Stimulated activated CD4-positive, alpha-beta T cell treated with anti-CD3 and anti-CD28 coated beads, TNF-alpha, amount 100 ng/mL, for 48 hours (primary cell): ENCODE measurements around the gene RFX7.

ENCODE experiments used
- DNase-seq, 3 donors: peaks; one replicate each; pipeline ENCODE4 v3.0.0-alpha.2; 2020; ENCODE audit warnings: low read depth in 3 of 3

The RFX7 gene

DNA sequence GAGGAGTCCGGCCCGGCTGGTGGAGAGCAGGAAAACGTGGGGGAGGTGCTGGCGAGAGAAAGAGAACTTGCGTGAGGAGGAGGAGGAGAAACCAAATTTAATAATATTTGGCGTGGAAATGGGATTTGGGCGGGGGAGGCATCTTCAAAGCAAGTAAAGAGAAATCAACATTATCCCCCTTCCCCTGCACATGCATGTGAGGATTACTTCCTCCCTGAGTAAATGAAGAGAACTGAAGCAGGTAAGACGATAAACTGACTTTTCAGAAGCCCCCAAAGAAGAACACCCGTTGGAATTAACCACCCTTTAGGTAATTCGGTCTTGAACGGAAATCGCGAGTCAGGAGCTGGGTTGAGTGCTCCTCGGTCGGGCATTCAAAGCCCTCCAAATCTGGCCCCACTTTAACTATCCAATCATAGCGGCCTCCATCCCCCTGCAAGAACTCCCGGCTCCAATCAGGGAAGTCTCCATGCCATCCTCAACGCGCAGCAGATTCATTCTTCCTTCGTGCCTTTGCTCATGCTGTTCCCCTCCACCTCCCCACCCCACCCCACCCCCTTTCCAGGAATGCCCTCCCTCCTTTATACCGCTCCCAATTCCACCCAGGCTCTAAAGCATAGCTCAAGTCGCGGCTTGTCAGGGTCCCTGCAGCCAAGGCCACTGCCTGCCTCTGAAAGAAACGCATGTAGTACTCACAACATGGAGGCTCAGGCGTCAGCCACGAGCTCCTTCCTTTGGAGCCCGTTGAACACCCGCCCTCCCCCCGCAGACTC lies 545 bp upstream of the RFX7 start:
- peak in 2 of 3 donors; percentile 13 to 20 for DNase-seq

DNA sequence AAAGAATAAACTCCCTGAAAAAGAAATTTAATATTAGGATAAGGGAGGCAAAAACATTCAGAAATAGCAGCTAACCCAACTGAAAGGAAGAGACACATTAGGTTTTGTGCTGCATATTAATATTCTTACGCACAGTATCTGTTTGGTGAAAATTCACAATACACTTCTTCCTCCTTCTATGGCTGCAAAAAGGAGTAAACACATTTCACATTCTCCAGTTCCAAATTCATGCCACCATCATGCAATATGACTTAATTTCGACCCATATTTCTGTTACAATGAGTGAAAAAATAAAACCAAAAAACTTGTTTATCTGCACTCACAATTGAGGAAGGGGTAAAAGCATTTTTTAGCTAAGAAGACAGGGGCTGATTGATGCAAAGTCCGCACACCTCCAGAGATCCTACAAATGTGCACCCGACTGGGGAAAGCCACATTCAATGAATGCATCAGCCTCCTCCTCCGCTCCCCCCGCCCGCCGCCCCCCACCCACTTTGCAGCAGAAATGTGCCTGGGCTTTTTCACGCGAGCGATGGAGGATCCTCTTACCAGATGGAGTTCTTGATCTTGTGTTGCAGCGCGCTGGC lies 1.0 kb downstream of the RFX7 start:
- no peak for DNase-seq

DNA sequence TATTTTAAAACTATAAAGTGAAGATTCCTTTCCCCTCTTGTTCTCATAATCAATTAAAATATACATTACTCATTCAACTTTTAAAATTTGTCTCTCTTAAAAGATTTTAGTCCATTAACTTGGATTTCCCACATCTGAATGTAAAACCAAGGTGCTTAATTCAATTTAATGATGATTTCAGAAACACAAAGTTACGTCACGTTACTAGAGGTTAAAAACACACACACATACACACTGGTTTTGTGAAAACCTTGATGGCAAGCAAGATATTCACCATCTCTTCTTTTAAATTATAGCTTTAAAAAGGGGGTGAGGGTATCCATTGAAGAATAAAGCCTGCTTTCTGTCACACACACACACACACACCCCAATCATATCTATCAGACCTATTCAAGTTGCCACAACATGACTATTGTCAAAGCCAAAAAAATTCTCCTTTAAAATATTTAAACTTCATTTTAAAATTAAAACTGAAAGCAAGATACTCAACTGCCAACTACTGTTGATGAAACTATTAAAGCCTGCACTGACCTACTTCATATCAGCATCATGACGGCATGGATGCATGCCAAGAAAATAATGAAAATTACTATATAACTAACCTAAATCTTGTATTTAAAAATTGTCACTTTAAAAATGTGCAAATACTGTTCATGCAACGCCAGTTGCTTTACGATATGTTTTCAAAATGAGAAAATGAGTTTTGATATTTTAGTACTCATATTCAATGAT lies 2.1 kb downstream of the RFX7 start:
- DNase-seq = no peak

DNA sequence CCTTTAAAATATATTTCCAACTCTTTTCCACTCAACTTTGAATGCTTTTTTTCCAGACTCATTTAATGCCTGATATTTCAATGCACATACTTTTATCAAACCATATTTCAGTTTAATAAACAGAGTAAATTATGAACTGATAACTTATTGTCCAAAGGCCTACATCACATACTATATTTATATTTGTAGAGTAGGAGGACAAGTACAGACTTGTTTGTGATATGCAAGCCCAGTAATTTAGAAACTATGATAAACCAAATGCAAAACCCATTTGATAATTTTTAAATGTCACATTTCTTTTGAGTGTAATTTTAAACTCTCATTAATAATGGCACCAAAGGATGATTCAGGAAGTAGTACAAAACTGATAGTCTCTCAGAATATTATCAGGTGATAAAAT lies 3.3 kb downstream of the RFX7 start:
- no peak for DNase-seq

DNA sequence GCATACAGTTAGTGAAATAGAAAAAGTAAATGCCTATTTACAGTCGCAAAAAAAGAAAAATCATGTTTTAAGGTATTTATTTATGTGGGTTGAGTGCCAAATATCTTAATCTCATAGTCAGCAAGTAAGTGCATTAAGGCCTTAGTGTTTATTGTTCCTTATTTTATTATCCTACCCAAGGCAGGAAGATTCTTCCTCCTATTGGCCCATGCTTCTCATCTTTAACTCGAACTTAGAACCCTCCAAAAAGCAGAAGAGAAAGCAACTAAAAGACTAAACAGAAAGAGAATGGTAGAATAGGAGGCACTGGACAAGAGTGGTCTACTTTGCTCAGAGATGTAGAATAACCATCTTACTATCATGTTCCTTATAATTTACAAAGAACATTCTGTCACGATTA lies 7.5 kb downstream of the RFX7 start:
- DNase-seq = no peak

DNA sequence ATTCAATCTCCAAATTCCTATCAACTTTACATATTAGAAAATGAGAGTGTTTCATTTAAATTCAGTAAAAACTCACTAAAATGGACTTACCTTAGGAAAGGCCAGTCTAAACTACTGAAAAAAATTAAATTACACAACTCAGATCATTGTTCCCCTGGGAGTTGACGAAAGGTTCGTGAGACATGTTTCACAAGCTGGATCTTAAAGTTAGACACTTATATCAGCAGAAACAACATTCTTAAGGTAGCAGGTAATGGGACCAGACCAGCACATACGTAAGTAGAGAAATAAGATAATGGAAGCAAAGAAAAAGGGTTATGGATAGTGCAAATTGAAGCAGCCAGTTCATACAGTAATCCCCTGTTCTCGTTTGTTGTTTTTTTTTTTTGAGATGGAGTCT lies 8.9 kb downstream of the RFX7 start:
- DNase-seq = no peak

DNA sequence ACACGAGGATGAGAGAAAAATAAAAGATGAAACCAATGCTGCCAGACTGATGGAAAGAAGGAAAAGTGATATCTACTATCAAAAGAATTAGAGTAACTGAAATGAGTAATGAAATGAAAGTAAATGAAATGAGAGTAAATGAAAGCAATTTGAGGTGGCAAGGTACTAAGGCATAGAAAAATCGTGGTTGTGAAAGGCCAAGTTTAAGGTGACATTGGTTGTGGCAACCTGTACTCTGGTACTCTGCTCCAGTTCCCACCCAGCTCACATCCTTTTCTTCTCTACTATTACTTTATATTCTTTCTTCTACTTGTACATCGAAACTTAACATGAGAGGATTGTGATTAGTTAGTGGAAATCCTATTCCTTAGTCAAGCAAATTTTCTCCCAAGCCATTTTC lies 10.1 kb downstream of the RFX7 start:
- DNase-seq = no peak

DNA sequence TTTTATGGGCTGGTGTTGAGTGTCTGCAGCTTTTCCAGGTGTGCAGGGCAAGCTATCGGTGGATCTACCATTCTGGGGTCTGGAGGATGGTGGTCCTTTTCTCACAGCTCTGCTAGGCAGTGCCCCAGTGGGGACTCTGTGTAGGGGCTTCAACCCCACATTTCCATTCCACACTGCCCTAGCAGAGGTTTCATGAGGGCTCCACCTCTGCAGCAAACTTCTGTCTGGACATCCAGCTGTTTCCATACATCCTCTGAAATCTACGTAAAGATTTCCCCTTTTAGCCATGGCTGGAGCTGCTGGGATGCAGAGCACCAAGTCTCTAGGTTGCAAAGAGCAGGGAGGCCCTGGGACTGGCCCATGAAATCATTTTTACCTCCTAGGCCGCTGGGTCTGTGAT lies 11.6 kb downstream of the RFX7 start:
- no peak for DNase-seq

DNA sequence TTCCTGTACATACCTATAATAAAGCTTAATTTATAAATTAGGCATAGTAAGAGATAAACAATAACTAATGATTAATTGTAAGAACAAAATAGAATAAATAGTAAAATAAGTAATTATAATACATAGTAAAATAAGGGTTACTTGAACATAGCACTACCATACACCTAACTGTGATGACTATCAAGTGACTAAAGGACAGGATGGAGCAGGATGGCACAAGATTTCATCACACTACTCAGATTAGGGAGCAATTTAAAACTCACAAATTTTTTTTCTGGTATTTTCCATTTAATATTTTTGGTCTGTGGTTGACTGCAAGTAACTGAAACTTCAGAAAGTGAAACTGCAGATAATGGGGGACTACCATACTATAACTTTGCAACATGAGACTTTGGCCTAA lies 14.8 kb downstream of the RFX7 start:
- no peak for DNase-seq

DNA sequence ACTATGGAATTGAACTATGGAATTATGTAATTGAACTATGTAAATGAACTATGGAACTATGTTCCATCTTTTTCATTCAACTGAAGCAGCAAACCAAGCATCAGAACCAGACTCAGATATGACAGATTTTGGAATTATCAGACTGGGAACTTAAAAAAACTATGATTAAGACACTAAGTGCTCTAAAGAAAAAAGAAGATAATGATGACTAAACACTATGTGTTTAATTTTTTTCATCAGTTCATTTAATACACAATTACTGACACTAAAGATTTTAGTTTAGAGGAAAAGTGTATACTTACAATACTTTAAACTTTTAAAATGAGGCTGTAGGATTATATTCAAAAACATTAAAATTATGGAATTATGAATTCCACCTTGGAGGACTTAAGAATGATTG lies 15.3 kb downstream of the RFX7 start:
- no peak for DNase-seq

DNA sequence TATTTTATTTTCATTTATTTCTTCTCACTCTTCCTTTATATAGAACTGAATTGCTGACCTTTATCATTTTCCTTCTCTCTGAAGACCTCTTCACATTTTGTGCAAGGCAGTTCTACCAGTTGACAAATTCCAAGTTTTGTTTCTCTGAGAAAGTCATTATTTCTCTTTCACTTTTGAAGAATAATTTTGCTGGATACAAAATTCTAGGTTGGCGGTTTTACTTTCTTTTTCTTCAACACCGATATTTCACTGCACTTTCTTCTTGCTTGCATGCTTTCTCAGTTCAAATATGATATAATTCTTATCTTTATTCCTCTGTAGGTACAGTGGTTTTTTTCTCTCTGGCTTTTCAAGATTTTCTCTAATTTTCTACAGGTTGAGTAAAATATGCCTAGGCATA lies 15.9 kb downstream of the RFX7 start:
- no peak for DNase-seq

DNA sequence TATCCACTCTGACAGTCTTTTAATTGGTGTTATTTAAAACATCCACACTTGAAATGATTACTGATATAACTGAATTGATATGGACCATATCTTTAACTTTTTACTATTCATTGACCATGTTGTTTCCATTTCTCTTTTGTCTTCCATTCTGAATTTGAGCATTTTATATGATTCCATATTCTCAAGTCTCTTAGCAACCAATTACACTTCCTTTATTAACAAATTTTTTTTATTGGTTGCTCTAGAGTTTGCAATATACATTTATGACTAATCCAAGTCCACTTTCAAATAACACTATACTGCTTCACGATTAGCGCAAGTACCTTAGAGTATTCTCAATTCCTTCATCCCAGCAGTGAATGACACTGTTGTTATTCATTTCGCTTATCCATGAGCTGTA lies 16.4 kb downstream of the RFX7 start:
- no peak for DNase-seq

DNA sequence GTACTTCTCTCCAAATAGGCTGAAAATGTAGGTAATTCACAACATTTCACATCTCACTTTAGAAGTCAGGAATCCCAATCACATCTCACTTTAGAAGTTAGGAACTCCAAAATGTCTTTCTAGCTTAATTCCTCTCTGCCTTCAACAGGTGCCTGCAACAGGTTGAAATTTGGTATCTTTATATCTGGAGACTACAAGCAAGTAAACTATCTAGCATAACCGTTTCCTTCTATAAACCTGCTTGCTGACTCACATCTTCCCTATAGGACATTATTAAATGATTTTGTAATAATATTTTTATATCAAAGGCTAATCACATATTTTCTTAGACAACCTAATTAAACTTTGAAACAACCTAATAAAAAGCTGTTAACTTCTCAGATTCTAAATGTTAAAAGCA lies 18.2 kb downstream of the RFX7 start:
- DNase-seq = no peak

DNA sequence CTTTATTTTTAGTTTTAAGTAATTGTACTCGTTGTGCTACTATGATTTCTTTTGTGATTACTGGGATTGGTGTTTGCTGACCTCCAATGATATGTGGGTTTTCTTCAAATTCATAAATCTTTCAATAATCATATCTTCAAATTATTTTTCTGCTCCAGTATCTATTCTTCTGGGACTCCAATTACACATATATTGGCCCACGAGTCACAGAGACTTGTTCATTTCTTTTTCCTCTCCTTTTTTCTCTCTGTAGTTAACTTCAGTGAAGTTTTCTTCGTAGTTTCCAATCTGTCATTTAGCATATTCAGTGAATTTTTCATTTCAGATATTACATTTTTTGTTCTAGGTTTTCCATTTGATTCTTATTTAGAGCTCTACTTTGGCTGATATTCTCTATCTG lies 21.4 kb downstream of the RFX7 start:
- DNase-seq = no peak

DNA sequence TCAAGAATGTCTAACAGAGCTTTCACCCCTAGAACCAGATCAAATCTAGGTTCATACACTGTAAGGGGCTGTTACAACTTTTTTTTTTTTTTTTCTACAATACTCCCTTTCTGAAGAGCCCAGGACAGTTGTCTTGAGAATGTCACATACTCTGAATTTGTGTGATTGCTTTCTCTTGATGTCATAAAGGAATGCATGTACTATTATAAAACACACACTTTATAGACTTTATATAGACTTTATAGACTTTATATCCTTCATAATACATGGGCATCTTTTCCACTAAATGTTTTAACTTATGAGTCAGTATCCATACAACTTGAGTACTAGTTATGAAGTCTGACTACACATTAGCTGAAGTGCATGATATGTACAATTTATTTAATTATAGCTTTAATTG lies 26.3 kb downstream of the RFX7 start:
- DNase-seq = no peak

DNA sequence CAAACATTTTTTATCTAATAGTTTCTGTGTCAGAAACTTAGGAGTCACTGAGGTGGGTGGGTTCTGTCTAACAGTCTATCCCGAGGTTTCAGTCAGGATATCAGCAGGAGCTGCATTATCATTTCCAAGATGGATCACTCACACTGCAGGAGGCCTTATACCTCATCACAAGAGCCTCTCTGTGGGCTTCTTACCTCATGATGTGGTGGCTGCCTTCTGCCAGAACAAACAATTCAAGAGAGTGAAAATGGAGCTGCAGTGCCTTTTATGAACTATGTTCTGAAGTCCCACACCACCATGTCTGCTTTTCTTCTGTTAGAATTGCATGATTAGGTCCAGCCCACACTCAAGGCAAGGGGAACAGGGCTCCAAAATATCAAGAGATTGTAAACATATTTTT lies 27.9 kb downstream of the RFX7 start:
- no peak for DNase-seq

DNA sequence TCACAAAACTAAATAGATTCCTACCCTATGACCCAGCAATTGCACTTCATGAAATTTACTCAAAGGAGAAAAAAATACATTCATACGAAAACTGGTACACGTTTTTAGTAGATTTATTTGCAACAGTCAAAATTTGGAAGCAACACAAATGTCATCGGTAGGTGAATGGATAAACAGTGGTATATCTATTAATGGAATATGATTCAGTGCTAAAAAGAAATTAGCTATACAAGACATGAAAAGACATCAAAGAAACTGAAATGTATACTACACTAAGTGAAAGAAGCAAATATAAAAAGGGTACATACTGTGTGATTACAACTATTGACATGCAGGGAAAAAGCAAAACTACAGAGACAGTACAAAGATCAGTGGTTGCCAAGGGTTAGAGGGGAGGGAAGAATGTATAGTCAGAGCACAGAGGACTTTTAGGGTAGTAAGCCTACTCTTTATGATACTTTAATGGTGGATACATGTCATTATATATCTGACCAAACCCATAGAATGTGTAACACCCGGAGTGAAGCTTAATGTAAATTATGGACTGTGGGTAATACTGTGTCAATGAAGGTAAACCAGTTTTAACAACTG lies 31.6 kb downstream of the RFX7 start:
- no peak for DNase-seq

DNA sequence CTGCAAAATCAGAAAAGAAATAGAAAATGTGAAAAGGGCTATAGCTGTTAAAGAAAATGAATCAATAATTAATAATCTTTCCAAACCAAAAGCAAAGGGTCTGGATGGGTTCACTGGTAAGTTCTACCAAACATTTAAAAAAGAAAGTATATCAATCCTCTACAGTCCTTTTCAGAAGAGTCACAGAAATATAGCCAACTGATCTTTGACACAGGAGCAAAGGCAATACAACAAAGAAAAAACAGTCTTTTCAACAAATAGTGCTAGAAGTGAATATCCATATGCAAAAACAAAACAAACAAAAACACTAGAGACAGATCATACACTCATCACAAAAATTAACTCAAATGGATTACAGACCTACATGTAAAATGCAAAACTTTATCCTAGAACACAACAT lies 32.6 kb downstream of the RFX7 start:
- DNase-seq = no peak

DNA sequence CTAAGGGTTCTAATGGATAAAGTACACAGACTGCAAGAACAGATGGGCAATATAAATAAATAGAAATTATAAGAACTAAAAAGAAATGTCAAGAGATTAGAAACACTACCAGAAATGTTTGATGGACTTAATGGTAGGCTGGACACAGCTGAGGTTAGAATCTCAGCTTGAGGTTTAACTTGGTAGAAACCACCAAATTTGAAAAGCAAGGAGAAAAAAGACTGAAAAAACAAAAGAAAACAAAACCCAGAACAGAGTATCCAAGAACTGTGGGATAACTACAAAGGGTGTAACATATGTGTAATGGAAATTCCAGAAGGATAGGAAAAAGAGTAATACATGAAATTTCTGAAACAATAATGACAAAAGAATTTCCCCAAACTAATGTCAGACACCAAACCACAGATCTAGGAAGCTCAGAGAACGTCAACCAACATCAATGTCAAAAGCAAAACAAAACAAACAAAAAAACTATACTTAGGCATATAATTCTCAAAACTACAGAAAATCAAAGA lies 35.0 kb downstream of the RFX7 start:
- no peak for DNase-seq

DNA sequence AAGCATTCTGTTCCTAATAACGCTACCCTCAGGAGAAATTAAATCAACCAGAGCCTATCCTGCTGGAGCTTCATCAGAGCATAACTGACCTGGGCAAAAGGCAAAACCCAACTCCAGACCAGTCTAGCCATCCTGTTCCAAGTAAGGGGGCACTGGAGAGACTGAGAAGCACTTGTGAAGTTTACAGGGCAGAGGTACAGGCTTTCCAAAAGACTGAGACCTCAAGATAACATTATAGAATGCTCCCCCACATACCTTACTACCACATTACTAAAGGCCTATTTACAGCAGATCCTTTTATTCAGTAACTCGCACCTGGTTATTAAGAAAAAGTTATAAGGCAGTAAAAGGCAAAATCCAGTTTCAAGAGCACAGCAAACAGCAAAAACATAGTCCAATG lies 35.5 kb downstream of the RFX7 start:
- DNase-seq = no peak

DNA sequence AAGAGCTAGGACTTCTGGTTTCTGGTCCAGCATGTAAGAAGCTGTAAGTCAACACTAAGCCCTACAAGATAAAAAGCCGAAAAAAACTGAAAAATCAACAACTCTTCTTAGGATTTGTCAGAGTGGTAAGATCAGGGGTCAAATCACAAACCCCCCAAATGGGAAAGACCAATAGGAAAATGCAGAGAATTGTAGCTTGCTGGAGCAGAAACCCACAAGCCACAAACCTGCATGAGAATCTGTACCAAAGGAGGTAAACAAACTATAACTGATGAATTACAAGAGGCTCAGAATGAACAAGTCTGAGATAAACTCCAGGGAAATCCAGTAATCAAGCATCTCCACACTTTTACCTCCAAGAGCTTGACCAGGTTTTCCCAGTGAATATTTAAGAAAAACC lies 36.0 kb downstream of the RFX7 start:
- DNase-seq = no peak

DNA sequence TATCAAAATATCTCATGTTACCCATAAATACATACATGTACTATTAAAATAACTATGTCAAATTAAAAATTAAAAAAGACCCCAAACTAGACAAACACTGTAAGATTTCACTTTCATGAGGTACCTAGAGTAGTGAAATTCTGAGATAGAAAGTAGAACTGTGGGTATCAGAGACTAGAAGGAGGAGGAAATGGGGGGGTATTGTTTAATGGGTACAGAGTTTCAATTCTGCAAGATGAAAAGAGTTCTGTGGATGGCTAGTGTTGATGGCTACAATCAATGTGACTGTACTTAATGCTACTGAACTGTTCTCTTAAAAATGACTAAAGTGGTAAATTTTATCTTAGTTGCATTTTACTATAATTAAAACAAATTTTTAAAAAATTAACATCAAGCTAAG lies 36.6 kb downstream of the RFX7 start:
- DNase-seq = no peak
